Measurements from ENCODE around the gene AGBL5. TPM values are rescaled to one million over a fixed set of nuclear protein-coding genes. Genes with fewer than 3 reads are reported as not detected.

AGBL5 gene
- total and polyA plus RNA-seq, 2 of the 13 experiments (the other 11 are each of a cell fraction or from before 2014, with no cell fraction given): 55.9 to 73.3 TPM

- peak; percentile 98 for TF ChIP-seq BCL3 (CRISPR knock-in tag; IDR thresholded peaks at IDR 0.05)
- TF ChIP-seq ZUFSP (CRISPR knock-in tag; IDR thresholded peaks at IDR 0.05; ENCODE audit: borderline replicate concordance): 0 out of 2 replicates have a peak, but pooled peaks have one; percentile 42
- TF ChIP-seq MXD1 (CRISPR knock-in tag; IDR thresholded peaks at IDR 0.05): peak; percentile 57
- no peak for TF ChIP-seq FOXK2 (IDR thresholded peaks at IDR 0.05)
- TF ChIP-seq IKZF5 (CRISPR knock-in tag; IDR thresholded peaks at IDR 0.05): peak; percentile 82; the same call in 1 of the 2 replicates
- TF ChIP-seq KDM3A (CRISPR knock-in tag; IDR thresholded peaks at IDR 0.05; ENCODE audit: low read depth): peak; percentile 96
- no peak for TF ChIP-seq SP1 (IDR thresholded peaks at IDR 0.05)
- TF ChIP-seq SP1 (CRISPR knock-in tag; IDR thresholded peaks at IDR 0.05): peak; percentile 40
- TF ChIP-seq ZKSCAN1 (IDR thresholded peaks at IDR 0.05; ENCODE audit: low read length): peak; percentile 80
- TF ChIP-seq DBP (CRISPR knock-in tag; IDR thresholded peaks at IDR 0.05; ENCODE audit: not compliant biosample characterization): no peak
- TF ChIP-seq ZNF501 (CRISPR knock-in tag; IDR thresholded peaks at IDR 0.05): peak; percentile 42; the same call in 1 of the 2 replicates
- TF ChIP-seq ZFYVE20 (CRISPR knock-in tag; IDR thresholded peaks at IDR 0.05; ENCODE audit: borderline replicate concordance, low read depth): no peak
- TF ChIP-seq ATF1 (CRISPR knock-in tag; IDR thresholded peaks at IDR 0.05): no peak
- TF ChIP-seq SALL1 (CRISPR knock-in tag; IDR thresholded peaks at IDR 0.05): peak; percentile 50; the same call in 1 of the 2 replicates
- TF ChIP-seq NFAT5 (CRISPR knock-in tag; IDR thresholded peaks at IDR 0.05): peak; percentile 59; the same call in 1 of the 2 replicates
- TF ChIP-seq SIX4 (CRISPR knock-in tag; IDR thresholded peaks at IDR 0.05): peak; percentile 69; the same call in 1 of the 2 replicates
- peak; percentile 91; the same call in 1 of the 2 replicates for TF ChIP-seq ZNF703 (CRISPR knock-in tag; IDR thresholded peaks at IDR 0.05; ENCODE audit: borderline replicate concordance)
- TF ChIP-seq ZNF775 (CRISPR knock-in tag; IDR thresholded peaks at IDR 0.05; ENCODE audit: borderline replicate concordance): no peak
- TF ChIP-seq SRSF1 (optimal IDR thresholded peaks at IDR 0.05; ENCODE audit: low read depth, low read length): no peak
Measured at GRCh38 chr2:27050281-27050995, 1.0 kb upstream of the AGBL5 start (continued).

Data from HepG2 (cell line).